Loucy (cell line): ENCODE results near the gene RIPPLY2.

ENCODE experiments used
- H2AFZ ChIP-seq: fragments of 200-600 bp; sonication (generic); 2 replicates; pipeline ENCODE4 v1.6.0; 2016; ENCODE audit warnings: antibody characterized with exemption, mild to moderate bottlenecking, low read length, moderate library complexity
- H3F3A ChIP-seq: fragments of 200-600 bp; 2 replicates; pipeline ENCODE4 v1.6.0; 2016; ENCODE audit warnings: antibody characterized with exemption, low read depth, mild to moderate bottlenecking
- H3K27me3 ChIP-seq: fragments of 200-600 bp; sonication (generic); 2 replicates; pipeline ENCODE4 v1.6.1; 2014; ENCODE audit warnings: low read length, mild to moderate bottlenecking; ENCODE audit not compliant: insufficient read depth, poor library complexity, severe bottlenecking
- H3K36me3 ChIP-seq: fragments of 200-600 bp; sonication (generic); 2 replicates; pipeline ENCODE4 v1.6.1; 2016; ENCODE audit warnings: low read length; ENCODE audit not compliant: insufficient read depth
- H3K4me1 ChIP-seq: fragments of 200-600 bp; sonication (generic); 2 replicates; pipeline ENCODE4 v1.5.1; 2014; ENCODE audit warnings: low read length, mild to moderate bottlenecking; ENCODE audit not compliant: insufficient read depth, poor library complexity, severe bottlenecking
- H3K4me2 ChIP-seq: fragments of 200-600 bp; sonication (generic); 2 replicates; pipeline ENCODE4 v1.6.0; 2014; ENCODE audit warnings: antibody characterized with exemption, low read length, low read depth, mild to moderate bottlenecking; ENCODE audit not compliant: poor library complexity, severe bottlenecking
- H3K4me3 ChIP-seq: fragments of 200-600 bp; sonication (generic); 2 replicates; pipeline ENCODE4 v1.5.1; 2014; ENCODE audit warnings: low read length, mild to moderate bottlenecking, mixed read lengths; ENCODE audit not compliant: poor library complexity, severe bottlenecking
- H3K79me2 ChIP-seq: fragments of 200-600 bp; sonication (generic); 2 replicates; pipeline ENCODE4 v1.6.1; 2014; ENCODE audit warnings: low read length; ENCODE audit not compliant: insufficient read depth
- H3K9ac ChIP-seq: fragments of 200-600 bp; sonication (generic); 2 replicates; pipeline ENCODE4 v1.6.0; 2014; ENCODE audit warnings: mild to moderate bottlenecking, low read depth, low read length, moderate library complexity; ENCODE audit not compliant: poor library complexity, severe bottlenecking
- H3K9me2 ChIP-seq: fragments of 200-600 bp; sonication (generic); replicated peaks from 2 replicates; pipeline ENCODE4 v1.6.1; 2016; ENCODE audit warnings: low read depth, low read length, mixed read lengths
- H3K9me3 ChIP-seq: fragments of 200-600 bp; sonication (generic); 2 replicates; pipeline ENCODE4 v1.6.1; 2014; ENCODE audit warnings: mild to moderate bottlenecking, antibody characterized with exemption, low read length, low read depth; ENCODE audit not compliant: insufficient read depth
- H4K20me1 ChIP-seq: fragments of 200-600 bp; sonication (generic); 2 replicates; pipeline ENCODE4 v1.6.0; 2014; ENCODE audit warnings: antibody characterized with exemption, low read length, mild to moderate bottlenecking; ENCODE audit not compliant: insufficient read depth, poor library complexity, severe bottlenecking
- EZH2phosphoT487 ChIP-seq: fragments of 200-600 bp; IDR thresholded peaks from 2 replicates; pipeline ENCODE4 v1.6.1; 2018; ENCODE audit warnings: antibody characterized with exemption, mild to moderate bottlenecking, moderate library complexity, borderline replicate concordance
- TF ChIP-seq, protein P1 (sequence below): fragments of 200-600 bp; sonication (generic); conservative IDR thresholded peaks from 2 replicates; pipeline ENCODE4 v1.5.1; 2014; ENCODE audit warnings: mild to moderate bottlenecking, antibody characterized with exemption, low read length

The RIPPLY2 gene

DNA sequence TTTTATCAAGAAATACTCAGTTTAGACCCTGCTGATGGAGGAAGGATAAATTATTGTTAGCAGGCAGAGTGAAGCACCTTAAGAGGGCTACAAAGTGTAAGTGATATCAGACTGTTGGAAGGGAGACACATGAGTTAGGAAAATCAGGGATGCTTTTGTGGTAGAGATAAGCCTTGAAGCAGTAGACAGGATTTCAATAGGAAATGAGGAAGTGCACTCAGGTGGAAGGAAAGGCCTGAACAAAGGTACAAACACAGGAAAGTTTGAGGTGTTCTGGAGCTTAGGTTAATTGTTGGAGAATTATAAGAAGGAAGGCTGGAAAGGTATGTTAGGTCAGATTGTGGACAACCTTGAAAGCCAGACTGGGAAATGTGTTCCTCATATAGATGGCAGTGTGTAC is 13.9 kb downstream of the RIPPLY2 start:
- H3K4me1 ChIP-seq, result peaks cover 24% of the 10 kb centered on the region
- H3K9me2 ChIP-seq, result no peaks in the 10 kb centered on the region
- peaks cover 48% of the 10 kb centered on the region; the same call in 1 of the 2 replicates for H3K36me3 ChIP-seq
- no peak overlapping the region for H3K4me2 ChIP-seq
- no peak overlapping the region for H3K9ac ChIP-seq
- TF ChIP-seq, protein P1, sequence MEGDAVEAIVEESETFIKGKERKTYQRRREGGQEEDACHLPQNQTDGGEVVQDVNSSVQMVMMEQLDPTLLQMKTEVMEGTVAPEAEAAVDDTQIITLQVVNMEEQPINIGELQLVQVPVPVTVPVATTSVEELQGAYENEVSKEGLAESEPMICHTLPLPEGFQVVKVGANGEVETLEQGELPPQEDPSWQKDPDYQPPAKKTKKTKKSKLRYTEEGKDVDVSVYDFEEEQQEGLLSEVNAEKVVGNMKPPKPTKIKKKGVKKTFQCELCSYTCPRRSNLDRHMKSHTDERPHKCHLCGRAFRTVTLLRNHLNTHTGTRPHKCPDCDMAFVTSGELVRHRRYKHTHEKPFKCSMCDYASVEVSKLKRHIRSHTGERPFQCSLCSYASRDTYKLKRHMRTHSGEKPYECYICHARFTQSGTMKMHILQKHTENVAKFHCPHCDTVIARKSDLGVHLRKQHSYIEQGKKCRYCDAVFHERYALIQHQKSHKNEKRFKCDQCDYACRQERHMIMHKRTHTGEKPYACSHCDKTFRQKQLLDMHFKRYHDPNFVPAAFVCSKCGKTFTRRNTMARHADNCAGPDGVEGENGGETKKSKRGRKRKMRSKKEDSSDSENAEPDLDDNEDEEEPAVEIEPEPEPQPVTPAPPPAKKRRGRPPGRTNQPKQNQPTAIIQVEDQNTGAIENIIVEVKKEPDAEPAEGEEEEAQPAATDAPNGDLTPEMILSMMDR, result no peak
- no peak for TF ChIP-seq EZH2phosphoT487
- no peak overlapping the region for H2AFZ ChIP-seq
- no peaks in the 10 kb centered on the region for H3F3A ChIP-seq
- H3K27me3 ChIP-seq, result no peaks in the 10 kb centered on the region
- H3K4me3 ChIP-seq, result no peak overlapping the region
- peaks cover 36% of the 10 kb centered on the region; the same call in 1 of the 2 replicates for H3K79me2 ChIP-seq
- H3K9me3 ChIP-seq, result peaks cover 15% of the 10 kb centered on the region; the same call in 1 of the 2 replicates
- peaks cover 14% of the 10 kb centered on the region for H4K20me1 ChIP-seq

DNA sequence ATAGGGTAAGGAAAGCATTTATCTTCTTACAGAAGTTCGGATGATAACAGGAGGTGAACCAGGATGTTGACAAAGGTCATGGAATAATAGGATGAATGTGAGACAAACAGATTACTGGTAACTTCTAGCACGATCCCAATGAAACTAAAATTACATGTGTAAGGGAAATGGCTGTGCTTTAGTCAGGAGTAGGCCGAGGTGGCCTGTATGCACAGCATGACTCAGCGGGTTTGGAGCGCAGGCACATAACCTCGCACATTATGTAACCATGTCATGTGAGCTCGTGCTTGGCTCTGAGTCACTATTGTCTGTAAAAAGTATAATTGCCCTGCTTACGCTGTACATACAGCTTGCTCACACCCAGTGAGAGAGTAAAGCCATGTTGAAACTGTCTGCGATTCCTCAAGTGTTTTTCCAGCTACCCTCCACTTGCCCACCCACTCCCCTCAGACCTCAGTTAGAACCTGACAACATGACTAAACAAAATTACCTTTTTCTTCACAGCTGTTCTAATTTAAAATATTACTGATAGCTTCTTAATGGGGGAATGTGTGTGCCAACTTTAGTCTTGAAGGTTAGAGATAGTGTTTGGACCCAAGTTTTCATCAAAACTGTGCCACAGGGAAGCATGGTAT is 14.5 kb downstream of the RIPPLY2 start:
- Histone ChIP-seq H3K9me3 (peaks cover 15% of the 10 kb centered on the region; the same call in 1 of the 2 replicates), H3K9me2 (no peaks in the 10 kb centered on the region), H3F3A (no peaks in the 10 kb centered on the region), H3K9ac (no peak overlapping the region), H3K4me3 (no peak overlapping the region), H3K27me3 (no peaks in the 10 kb centered on the region), H3K4me1 (peaks cover 23% of the 10 kb centered on the region), H3K36me3 (peaks cover 48% of the 10 kb centered on the region; the same call in 1 of the 2 replicates), H3K4me2 (no peak overlapping the region), H3K79me2 (peaks cover 30% of the 10 kb centered on the region; the same call in 1 of the 2 replicates), H4K20me1 (peaks cover 10% of the 10 kb centered on the region), H2AFZ (no peak overlapping the region)
- no peak for TF ChIP-seq EZH2phosphoT487
- TF ChIP-seq, protein P1, result no peak

DNA sequence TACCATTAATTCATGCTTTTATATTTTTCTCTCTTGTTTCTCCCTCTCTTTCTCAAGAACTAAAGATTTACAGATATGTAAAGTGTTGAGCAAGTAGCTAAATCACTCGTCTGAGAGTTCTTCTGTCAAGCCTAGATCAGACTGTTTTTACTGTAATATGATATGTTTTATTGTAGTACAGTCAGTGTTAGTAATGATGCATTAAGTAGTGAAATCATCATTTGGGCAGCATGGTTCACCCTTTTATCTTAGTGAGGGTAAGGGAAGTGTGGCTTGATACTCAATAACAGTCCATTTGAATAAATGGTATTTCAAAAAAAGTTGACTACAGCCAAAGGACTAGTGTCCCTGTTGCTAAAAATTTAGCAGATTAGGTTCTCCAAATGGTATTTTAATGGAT is 15.5 kb downstream of the RIPPLY2 start:
- Histone ChIP-seq H3K4me2 (no peak overlapping the region), H3K79me2 (peaks cover 22% of the 10 kb centered on the region; the same call in 1 of the 2 replicates)

More for the DNA sequence above, 15.5 kb downstream of the RIPPLY2 start:
- Histone ChIP-seq H3K4me3 (no peak overlapping the region), H3K9ac (no peak overlapping the region), H2AFZ (no peak overlapping the region), H4K20me1 (peaks cover 6% of the 10 kb centered on the region), H3K27me3 (no peaks in the 10 kb centered on the region), H3K36me3 (peaks cover 48% of the 10 kb centered on the region; the same call in 1 of the 2 replicates), H3K4me1 (peaks cover 27% of the 10 kb centered on the region), H3F3A (peaks cover 2% of the 10 kb centered on the region; the same call in 1 of the 2 replicates), H3K9me2 (no peaks in the 10 kb centered on the region), H3K9me3 (peaks cover 15% of the 10 kb centered on the region; the same call in 1 of the 2 replicates)
- no peak for TF ChIP-seq EZH2phosphoT487
- TF ChIP-seq, protein P1, result no peak
